GM18520 (cell line): ENCODE data around the gene IFT27.

ENCODE experiments used
- ATAC-seq: cut with Tn5 transposase; IDR thresholded peaks from one replicate; pipeline ENCODE4 v1.9.1; 2021; ENCODE audit not compliant: unreplicated experiment

IFT27 gene, protein sequence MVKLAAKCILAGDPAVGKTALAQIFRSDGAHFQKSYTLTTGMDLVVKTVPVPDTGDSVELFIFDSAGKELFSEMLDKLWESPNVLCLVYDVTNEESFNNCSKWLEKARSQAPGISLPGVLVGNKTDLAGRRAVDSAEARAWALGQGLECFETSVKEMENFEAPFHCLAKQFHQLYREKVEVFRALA

DNA sequence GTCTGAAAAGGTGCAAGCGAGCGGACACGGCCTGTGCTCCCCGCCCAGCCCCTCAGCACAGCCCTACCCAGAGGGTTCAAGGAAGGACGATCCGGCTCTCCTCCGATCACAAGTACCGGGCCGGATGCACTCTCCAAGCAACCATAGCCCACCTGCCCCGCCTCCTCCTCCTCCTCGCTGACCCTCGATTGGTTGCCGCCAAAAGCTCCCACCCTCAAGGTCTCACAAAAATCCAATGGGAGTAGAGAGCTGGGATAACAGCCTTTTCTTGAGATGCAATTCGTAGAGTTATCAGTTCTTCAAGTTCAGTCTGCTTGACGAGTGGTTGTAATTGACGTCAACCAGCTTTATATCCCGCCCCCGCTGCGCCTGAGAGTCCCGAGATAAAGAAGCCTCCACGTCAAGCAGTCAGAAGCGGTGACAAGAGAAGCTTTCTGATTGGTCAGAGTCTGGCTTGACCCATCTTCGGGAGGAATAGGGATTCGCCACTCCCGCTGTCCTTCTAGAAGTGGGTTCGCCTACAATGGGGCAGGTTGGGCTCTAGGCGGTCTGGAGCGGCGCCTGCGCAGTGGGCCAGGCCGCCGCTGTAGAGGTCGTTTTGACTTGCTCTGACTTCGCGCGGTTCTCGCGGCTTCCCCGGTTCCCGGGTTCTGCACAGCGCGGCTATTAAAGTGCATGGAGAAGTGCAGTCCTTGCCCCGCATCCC is at the start of gene IFT27:
IFT27 (minus strand) TSS at position 156 of the 706 bp plus-strand sequence. CDS start 412 bp downstream, outside the sequence.
- ATAC-seq: peak; percentile 94

DNA sequence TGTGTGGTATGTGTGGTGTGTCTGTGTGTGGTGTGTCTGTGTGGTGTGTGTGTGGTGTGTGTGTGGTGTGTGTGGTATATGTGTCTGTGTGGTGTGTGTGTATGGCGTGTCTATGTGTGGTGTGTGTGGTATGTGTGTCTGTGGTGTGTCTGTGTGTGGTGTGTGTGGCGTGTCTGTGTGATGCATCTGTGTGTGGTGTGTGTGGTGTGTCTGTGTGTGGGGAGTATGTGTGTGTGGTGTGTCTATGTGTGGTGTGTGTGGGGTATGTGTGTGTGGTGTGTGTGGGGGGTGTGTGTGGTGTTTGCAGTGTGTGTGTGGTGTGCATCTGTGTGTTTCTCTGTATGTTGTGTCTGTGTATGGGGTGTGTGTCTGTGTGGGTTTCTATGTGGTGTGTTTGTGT is 48.7 kb upstream of the IFT27 start:
- ATAC-seq: no peak

DNA sequence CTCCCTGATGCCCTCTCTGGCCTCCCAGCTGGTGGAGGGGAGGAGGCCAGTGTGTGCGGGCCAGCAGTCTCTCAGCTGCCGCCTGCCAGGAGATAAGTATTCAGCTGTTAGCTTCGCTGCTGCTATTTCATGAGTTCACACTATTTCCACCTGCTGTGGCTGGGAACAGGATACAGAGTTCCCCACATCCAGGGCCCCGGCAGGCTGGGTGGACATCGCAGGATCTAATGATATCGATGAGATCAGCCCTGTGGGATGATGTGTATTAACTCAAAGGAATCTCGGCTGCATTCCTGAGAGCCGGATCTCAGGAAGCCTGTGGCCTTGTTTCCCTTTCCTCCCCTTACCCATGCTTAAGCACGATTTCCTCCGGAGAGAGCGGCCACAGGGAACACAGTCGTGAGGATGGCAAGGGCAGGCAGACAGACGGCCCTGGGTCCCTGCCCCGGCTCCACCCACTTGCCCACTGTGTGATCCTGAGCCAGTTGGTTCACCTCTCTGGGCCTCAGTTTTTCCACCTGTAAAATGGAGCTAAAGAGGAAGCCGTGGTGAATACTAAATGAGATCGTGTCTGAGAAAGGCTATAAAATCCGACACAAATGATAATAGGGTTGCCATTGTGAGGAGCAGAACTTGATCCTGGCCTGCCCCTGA is 47.4 kb upstream of the IFT27 start:
- ATAC-seq: no peak

DNA sequence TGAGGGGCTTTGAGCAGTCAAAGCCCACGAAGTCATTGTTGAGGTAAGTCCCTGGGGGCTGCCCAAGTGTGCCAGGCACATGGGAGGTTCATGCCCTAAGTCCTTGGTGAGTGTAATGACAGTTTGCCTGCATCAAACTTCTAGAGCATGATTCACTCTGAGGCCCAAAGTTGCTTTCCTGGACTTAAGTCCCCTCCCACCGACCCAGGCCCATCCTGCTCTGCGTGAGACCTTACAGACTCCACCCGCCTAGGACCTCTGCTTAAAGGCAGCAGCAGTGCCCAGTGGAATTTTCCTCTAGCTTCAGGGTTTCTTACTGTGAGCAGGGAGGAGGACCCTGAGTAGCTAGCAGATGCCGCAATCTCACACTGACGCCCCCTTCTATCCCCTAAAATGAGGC is 46.7 kb upstream of the IFT27 start:
- no peak for ATAC-seq

DNA sequence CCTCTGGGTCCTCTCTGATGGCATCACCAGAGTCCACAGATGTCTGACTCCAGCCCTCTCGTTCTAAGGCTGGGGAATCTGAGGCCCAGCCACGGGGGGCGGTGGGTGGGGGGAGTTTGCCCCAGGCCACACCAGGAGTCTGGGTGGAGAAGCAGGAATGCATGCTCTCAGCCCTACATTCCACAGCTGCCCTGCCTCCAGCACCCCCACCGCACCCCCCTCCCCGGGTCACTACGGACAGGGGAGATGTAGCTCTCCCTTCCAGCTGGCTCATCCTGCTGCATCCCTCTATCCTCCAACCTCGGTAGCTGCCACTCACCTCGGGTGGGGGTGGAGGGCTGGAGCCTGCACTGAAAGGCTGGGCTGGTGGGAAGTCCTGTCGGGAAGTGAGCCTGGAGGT is 43.2 kb upstream of the IFT27 start:
- no peak for ATAC-seq

DNA sequence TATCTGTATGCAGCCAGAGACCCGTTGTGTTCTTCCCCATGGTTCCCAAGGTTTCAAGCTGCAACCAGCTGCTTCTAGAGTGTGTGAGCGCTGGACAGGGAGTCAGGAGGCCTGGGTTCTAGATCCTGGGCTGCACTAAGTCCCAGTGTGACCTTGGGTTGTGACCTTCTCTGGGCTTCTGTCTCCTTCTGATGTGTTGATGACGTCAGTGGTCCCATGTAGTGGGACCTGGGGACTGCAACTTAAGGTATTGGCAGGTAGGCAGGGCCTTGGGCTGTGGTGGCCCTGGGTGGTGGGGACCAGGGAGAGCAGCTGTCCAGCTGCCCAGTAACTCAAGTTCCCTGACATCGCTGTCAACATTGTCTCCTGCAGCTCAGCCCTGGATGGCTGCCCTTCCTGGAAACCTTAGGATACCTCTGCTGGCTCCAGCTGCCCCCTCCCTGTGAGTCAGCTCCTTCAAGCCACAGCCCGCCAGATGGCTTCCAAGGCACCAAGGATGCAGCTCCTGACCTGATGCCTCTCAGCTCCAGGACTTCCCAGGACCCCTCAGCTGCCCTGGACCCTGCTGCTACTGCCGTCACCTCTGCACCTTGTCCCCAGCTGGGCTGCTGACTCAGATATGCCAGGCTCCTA is 42.2 kb upstream of the IFT27 start:
- no peak for ATAC-seq

DNA sequence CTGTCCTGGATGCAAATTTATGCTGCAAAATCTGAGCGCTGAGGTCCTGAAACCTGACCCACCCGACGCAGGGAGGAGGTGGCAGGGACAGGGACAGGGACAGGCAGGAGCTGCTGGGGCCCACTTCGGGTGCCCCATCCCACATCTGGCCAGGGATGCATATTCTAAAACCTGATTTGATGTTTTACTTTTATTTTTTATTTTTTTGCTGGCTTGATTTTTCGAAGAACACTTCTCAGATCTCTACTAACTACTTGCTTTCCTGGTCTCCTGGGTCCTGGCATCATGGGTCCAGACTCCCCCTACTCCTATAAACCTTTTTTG is 41.6 kb upstream of the IFT27 start:
- no peak for ATAC-seq

DNA sequence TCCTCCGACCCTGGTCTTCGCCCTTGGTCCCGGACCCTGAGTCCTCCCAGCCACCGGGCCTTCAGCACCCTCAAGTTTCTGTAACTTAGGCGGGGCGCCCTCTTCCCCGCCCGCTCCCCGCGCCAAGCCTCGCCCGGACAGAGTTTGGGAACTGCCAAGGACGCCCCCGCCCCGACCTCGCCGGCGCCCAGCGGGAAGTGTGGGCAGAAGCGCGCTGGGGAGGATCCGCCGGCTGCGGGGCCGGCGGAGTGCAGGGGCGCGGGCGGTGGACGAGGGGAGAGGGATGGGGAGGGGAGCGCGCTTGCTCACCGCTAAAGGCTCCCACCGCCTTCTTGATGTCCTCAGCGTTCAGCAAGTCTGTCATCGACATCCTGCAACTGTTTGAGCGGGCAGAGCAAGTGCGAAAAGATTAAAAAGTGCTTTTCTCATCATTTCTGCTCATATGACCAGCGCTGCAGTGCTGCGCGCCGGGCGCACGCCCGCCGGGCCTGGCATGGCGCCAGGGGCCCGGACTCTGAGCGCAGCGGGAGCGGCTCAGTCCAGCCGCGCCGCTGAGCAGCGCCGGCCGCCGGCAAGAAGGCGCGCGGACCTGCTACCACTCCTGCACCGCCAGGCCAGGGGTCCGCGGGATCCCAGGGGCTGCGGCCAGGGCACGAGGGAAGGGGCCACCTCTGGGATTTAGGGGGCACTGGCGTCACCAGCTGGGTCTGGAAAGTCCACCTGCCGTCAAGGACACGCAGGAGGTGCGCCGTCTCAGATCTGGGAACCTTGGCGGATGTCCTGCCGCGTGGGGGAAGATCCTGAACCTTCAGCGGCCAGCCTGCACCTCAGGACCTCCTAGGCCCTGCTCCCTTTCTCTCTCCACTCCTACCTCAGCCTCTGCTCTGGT is 41.0 kb upstream of the IFT27 start, which contains the start of gene PVALB:
PVALB (minus strand) TSS at position 400 of the 889 bp plus-strand sequence; CDS start at position 370, 30 bp downstream.
- no peak for ATAC-seq

DNA sequence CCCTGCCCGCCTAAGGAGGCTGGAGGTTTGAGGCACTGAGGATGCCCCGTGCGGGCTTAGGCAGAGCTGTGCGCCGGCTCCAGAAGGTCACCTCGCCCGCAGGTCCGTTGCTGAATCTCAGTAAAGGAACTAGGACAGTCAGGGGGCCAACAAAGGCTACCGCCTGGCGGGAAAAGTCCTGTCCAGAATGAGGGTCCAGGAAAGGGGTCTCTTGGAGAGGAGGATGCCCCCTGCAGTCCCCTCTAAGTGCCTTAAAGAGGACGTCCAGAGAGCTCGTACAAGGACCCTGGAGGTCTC is 40.4 kb upstream of the IFT27 start:
- ATAC-seq: no peak

DNA sequence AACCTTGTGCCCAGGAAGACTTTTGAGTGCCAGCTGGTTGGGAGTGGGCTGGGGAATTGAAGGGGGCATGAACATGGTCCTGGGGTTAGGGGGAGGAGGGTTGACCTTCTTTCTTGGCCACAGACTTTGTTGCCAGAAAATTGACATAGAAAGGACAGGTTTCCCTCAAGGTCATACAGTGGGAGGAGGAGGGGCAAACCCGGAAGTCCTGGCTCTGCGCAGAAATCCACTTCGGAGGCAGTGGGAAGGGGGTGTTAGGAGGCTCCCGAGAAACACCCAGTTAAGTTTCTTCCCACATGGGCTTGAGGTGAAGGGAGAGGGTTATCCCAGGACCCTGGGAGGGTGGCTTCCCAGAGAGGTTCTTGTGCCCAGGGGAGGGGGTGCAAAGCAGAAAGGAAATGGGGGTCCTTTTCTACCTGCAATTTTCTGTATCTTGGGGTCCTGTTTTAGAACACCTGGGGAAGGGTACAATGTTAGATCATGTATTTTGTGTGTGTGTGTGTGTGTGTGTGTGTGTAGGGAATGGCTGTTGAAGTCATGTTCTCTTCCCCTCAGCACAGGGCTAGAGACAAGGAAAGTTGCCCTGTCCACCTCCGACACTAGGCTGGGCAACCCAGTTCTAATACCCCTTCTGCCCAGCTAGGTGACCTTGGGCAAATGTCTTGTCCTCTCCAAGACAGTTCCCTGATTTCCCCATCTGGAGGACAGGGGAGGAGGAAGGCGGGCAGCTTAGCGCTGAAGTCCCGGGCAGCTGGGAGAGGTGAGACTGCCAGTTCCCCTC is 39.8 kb upstream of the IFT27 start:
- no peak for ATAC-seq

DNA sequence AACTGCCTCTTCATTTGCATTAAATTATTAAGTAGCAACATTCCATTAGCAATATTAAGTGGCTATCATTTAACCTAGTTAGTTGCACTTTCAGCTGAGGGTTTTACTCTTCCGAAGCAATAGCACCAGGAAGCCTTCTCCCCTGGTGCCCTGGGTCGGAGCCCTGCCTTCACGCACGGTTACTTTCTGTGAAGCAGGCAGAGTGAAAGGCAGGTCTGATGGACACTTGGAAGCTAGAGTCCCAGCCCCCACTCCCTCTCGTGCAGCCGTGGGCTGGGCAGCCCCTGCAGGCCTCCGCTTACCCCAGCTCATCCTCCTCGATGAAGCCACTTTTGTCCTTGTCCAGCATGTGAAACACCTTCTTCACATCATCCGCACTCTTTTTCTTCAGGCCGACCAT is 38.9 kb upstream of the IFT27 start:
- no peak for ATAC-seq

DNA sequence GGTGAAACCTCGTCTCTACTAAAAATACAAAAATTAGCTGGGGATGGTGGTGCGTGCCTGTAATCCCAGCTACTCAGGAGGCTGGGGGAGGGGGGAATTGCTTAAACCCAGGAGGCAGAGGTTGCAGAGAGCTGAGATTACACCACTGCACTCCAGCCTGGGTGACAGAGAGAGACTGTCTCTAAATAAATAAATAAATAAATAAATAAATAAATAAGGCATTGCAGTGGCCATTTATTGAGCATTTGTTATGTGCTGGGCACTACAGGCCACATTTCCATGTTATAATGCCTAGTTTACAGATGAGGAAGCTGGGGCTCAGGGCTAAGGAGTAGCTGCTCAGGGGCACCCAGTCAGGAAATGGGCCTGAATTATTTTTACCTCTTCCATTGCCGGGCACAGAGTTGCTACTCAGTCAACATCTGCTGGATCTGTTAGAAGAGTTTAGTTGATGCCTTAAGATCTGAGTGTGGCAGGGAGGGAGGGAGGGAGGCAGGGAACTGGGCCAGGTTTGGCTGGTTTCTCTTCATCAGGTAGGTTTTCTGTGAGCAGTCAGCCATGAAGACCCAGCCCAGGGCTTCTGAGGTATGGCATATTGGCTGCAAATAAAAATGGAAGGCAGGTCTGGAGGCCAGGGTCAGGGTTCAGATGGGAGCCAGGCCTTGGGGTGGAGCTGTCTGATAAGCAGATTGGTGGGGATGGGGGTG is 35.3 kb upstream of the IFT27 start:
- ATAC-seq: no peak

DNA sequence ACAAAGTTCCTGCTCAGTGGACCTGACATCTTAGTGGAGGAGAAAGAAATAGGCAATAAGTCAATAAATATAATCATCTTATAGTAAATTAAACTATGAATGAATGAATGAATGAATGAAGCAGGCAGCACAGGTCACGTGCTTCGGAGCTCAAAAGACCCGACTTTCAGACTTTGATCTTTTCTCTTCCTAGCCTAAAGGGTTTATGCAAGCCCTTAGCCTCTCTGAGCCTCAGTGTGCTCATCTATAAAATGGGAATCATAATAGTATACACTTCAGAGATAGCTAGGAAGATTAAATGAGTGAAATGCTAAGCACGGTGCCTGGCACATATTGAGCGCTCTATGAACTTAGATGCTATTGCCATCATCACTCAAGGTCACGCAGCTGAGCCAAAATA is 33.4 kb upstream of the IFT27 start:
- ATAC-seq: no peak

DNA sequence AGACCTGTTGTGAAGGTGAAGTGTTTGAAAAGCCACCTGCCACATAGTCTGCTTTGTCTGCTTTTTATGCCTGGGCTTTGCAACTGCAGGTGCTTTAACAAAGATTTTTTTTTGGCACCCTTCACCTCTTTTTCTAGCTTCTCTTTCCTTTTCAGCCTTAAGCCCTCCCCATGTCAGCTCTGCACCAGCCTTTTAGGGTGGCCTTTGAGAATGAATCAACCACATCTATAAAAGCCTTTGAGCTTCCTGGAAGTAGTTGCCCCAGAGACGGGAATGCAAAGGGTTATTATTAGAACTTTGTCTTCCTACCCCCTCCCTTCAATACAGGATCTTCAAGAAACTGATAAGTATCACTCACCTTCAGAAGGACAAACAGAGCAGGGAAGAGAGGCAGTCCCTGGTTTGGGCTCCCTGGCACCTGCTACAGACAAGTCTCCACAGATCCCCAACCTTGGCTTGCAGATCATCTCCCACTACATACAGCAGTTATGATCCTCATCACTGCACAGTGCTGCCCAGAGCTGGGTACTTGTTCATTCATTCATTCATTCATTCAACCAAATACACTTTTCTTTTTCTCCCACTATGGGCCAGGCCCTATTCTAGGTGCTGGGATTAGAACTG is 32.9 kb upstream of the IFT27 start:
- no peak for ATAC-seq

DNA sequence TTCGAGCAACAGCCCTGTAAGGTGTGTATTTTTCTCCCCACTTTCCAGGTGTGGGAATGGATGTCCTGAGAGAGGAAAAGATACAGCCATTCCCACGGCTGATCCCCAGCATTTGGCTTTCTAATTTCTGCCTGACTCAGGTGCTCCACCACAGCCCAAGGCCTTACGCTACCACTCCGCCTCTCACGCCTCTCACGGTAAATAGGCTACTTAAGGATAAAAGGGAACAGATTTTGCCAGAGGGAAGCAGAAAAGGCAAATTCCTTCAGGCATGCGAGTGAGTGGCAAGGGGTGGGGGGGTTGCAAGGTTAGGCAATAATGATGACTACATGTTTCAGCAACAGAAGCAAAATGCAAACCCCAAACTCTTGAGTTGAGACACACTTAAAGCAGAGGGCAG is 31.7 kb upstream of the IFT27 start:
- ATAC-seq: no peak

DNA sequence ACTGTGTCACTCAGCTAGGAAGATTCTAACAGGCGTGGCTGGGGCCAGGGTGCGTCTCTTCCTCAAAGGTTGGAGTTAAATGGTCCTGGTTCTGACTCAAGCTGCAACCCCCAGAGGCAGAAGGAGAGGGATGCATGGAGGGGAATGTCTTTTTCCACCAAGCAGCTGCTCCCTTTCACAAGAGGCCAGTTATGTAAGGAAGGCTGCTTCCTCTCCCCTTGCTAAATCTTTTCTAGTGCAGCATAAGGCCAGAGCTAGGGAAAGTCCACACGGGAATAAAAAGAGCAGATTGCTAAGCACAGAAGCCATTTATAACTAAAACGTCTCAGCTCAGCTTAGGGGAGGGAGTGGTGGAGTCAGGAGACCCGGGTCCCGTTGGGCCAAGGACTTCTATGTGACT is 30.9 kb upstream of the IFT27 start:
- ATAC-seq: no peak

DNA sequence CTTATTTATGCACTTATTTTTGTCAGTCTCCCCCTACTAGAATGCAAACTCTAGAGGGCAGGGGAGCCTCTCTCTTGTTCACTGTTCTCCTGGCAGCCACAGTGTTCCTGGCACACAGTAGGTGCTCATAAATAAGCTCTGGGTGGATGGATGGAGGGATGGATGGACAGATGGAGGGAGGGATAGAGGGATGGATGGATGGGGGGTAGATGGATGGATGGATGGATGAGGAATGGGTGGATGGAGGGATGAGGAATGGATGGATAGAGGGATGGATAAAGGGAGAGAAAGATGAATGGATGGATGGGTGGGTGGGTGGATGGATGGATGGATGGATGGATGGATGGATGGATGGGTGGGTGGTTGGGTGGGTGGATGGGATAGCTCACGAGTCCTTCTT is 27.4 kb upstream of the IFT27 start:
- no peak for ATAC-seq

DNA sequence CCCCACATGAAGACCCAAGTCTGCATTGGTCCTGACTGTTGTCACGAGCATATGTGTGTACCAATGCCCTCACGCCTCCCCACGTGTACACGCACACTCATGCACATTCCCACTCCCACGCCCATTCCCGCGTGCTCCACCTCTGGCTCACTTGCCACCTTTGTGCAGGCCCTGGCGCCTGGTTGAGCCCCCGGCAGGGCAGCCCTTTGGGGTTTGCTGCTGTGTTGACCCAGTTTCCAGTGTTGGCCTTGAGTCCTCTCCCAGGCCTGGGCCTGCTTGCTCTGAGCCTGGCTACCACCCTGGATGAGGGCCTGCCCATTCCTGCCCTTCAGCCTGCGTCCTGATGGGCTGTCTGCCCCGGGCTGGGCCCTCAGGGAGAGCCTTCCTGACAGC is 22.8 kb upstream of the IFT27 start:
- no peak for ATAC-seq

DNA sequence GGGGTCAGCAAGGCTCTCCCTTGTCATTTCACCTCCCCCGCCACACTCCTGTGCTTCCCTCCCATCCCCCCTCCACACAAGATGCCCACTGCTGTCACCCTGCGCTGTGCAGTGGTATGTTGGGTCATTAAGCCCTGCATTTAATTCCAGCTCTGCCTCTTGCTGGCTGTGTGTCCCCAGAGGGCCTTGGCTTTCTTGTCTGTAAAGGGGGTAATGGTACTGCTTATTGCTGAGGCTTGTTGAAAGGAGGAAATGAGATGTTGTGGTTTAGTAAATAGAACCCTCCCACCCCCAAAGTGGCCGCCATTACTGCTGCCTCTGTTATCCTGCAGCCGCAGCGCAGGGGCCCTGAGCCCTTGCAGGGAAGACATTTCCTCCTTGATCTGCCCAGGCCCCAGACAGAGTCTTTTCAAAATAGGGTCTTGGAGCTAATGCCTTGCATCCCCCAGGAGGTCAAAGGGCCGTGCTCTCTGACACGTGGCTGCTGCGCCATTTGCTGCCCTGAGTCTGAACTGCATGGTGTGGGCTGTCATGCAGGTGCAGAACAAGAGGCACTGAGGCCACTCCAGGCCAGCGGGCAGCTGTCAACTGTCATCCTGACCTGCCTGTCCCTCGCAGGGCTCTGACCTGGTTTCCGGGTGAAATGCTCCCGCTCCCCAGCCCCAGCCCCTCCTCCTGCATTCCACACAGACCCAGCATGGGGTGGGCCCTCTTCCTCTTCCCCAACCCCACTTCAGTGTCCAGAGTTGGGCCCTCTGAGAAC is 22.2 kb upstream of the IFT27 start:
- ATAC-seq: no peak
